Neural progenitor cell (in vitro differentiated cells): Measurements from ENCODE around the gene RIC3. TPM values are rescaled to one million over a fixed set of nuclear protein-coding genes. Genes with fewer than 3 reads are reported as not detected.
A peak's percentile ranks its signal among the peaks of the same experiment; 100 is the strongest.

Experiments used
- DNase-seq: peaks from one replicate; pipeline ENCODE4 v3.0.0-alpha.2; 2016; ENCODE audit warnings: low spot score
- H2AFZ ChIP-seq: fragments of 200-600 bp; sonication (generic); replicated peaks from 2 replicates; pipeline ENCODE4 v1.6.1; 2016; ENCODE audit warnings: antibody characterized with exemption
- H3F3A ChIP-seq: fragments of 200-600 bp; sonication (generic); 2 replicates; pipeline ENCODE4 v1.6.1; 2016; ENCODE audit warnings: antibody characterized with exemption, low read depth
- H3K27ac ChIP-seq: fragments of 200-600 bp; sonication (generic); 2 replicates; pipeline ENCODE4 v1.5.1; 2016; ENCODE audit warnings: mild to moderate bottlenecking
- H3K27me3 ChIP-seq: fragments of 200-600 bp; sonication (generic); 2 replicates; pipeline ENCODE4 v1.6.1; 2016; ENCODE audit warnings: mild to moderate bottlenecking, moderate library complexity
- H3K36me3 ChIP-seq: fragments of 200-600 bp; sonication (generic); 2 replicates; pipeline ENCODE4 v1.5.1; 2016
- H3K4me1 ChIP-seq: fragments of 200-600 bp; sonication (generic); 2 replicates; pipeline ENCODE4 v1.6.1; 2016; ENCODE audit warnings: mixed run types
- H3K4me2 ChIP-seq: fragments of 200-600 bp; sonication (generic); 2 replicates; pipeline ENCODE4 v1.6.1; 2016
- H3K4me3 ChIP-seq: fragments of 200-600 bp; sonication (generic); 2 replicates; pipeline ENCODE4 v1.5.1; 2016
- H3K79me2 ChIP-seq: fragments of 200-600 bp; sonication (generic); 2 replicates; pipeline ENCODE4 v1.6.1; 2016; ENCODE audit warnings: low read depth
- H3K9ac ChIP-seq: fragments of 200-600 bp; sonication (generic); 2 replicates; pipeline ENCODE4 v1.6.1; 2016
- H3K9me3 ChIP-seq: fragments of 200-600 bp; sonication (generic); 2 replicates; pipeline ENCODE4 v1.5.1; 2016; ENCODE audit warnings: low read depth
- H4K20me1 ChIP-seq: fragments of 200-600 bp; sonication (generic); 2 replicates; pipeline ENCODE4 v1.6.1; 2016; ENCODE audit warnings: low read depth
- H3K27ac Mint-ChIP-seq: 3 replicates; pipeline ENCODE4 v1.8.0; 2021; ENCODE audit warnings: mixed read lengths
- H3K27me3 Mint-ChIP-seq: 2 replicates; pipeline ENCODE4 v1.8.0; 2022; ENCODE audit warnings: low read depth, mild to moderate bottlenecking, inconsistent platforms, moderate library complexity, mixed read lengths; ENCODE audit not compliant: insufficient read depth
- H3K36me3 Mint-ChIP-seq: 3 replicates; pipeline ENCODE4 v1.8.0; 2021; ENCODE audit warnings: mixed read lengths
- H3K4me1 Mint-ChIP-seq: 3 replicates; pipeline ENCODE4 v1.8.0; 2021; ENCODE audit warnings: mixed read lengths
- H3K4me3 Mint-ChIP-seq: 3 replicates; pipeline ENCODE4 v1.8.0; 2021; ENCODE audit warnings: mild to moderate bottlenecking, moderate library complexity, mixed read lengths
- H3K9me3 Mint-ChIP-seq: 3 replicates; pipeline ENCODE4 v1.8.0; 2020; ENCODE audit warnings: mixed read lengths
- EZH2 ChIP-seq: fragments of 200-600 bp; sonication (generic); IDR thresholded peaks from 2 replicates; pipeline ENCODE4 v1.6.1; 2017; ENCODE audit warnings: antibody characterized with exemption, mild to moderate bottlenecking, moderate library complexity
- EZH2phosphoT487 ChIP-seq: fragments of 200-600 bp; sonication (generic); IDR thresholded peaks from 2 replicates; pipeline ENCODE4 v1.6.1; 2017; ENCODE audit warnings: antibody characterized with exemption
- total RNA-seq: library from RNA; depleted of rRNA; stranded (reverse); fragments of >200 nt; gene quantifications from 2 replicates; pipeline ENCODE4 v1.2.3, GENCODE V29; 2015; ENCODE audit warnings: low replicate concordance
- TF ChIP-seq, protein P1 (sequence below): fragments of 200-600 bp; sonication (generic); IDR thresholded peaks from 2 replicates; pipeline ENCODE4 v1.5.1; 2017; ENCODE audit warnings: antibody characterized with exemption, mild to moderate bottlenecking

The RIC3 gene
- total RNA-seq, 1 donor from 2014 or later: 33.7 TPM

DNA sequence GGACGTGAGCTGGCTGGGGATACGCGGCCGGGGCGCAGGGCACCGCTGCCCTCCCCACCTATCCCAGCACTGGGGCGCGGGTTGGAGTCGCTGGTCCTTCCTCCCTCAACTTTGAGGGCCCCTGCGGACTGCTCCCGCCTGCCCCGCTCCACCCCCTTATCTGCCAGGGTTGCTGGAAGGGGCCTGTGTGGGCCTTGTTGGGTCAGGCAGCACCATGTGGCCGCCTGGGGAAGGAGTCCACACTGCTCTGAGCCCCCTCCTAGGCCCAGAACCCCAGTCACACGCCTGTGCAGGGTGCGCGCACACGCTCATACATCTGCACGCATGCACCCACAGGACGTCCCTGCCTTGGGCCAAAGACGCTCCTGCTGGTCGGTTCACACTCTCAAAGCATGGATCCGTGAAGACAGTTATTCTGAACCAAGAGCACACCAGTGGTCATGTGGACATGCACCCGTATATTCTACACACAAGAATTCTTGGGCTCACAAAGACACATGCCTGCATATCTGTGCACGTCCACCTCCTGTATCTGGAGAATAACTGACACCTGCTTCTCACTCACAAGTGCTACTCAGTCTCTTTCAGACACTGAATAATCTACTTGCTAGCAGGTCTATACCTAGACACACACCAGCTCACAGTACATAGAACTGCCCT, 87.1 kb downstream of the RIC3 start:
- Mint-ChIP-seq H3K27me3 (peaks cover 20% of the 10 kb centered on the region), H3K36me3 (peaks cover 1% of the 10 kb centered on the region), H3K4me1 (peaks cover 56% of the 10 kb centered on the region), H3K27ac (peak overlapping the region; percentile 51), H3K4me3 (peak overlapping the region; percentile 89), H3K9me3 (no peaks in the 10 kb centered on the region)
- TF ChIP-seq, protein P1, sequence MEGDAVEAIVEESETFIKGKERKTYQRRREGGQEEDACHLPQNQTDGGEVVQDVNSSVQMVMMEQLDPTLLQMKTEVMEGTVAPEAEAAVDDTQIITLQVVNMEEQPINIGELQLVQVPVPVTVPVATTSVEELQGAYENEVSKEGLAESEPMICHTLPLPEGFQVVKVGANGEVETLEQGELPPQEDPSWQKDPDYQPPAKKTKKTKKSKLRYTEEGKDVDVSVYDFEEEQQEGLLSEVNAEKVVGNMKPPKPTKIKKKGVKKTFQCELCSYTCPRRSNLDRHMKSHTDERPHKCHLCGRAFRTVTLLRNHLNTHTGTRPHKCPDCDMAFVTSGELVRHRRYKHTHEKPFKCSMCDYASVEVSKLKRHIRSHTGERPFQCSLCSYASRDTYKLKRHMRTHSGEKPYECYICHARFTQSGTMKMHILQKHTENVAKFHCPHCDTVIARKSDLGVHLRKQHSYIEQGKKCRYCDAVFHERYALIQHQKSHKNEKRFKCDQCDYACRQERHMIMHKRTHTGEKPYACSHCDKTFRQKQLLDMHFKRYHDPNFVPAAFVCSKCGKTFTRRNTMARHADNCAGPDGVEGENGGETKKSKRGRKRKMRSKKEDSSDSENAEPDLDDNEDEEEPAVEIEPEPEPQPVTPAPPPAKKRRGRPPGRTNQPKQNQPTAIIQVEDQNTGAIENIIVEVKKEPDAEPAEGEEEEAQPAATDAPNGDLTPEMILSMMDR: no peak
- TF ChIP-seq EZH2phosphoT487: no peak
- TF ChIP-seq EZH2: no peak
- Histone ChIP-seq H2AFZ (peak overlapping the region; percentile 73), H3K4me3 (peak overlapping the region; percentile 66), H3K27me3 (peaks cover 21% of the 10 kb centered on the region), H3K4me2 (peak overlapping the region; percentile 94), H4K20me1 (peaks cover 41% of the 10 kb centered on the region), H3K79me2 (peaks cover 39% of the 10 kb centered on the region), H3K9ac (no peak overlapping the region), H3K27ac (no peak overlapping the region), H3K9me3 (no peaks in the 10 kb centered on the region), H3K36me3 (no peaks in the 10 kb centered on the region), H3F3A (peaks cover 18% of the 10 kb centered on the region), H3K4me1 (peaks cover 41% of the 10 kb centered on the region)
- DNase-seq: peak; percentile 37

DNA sequence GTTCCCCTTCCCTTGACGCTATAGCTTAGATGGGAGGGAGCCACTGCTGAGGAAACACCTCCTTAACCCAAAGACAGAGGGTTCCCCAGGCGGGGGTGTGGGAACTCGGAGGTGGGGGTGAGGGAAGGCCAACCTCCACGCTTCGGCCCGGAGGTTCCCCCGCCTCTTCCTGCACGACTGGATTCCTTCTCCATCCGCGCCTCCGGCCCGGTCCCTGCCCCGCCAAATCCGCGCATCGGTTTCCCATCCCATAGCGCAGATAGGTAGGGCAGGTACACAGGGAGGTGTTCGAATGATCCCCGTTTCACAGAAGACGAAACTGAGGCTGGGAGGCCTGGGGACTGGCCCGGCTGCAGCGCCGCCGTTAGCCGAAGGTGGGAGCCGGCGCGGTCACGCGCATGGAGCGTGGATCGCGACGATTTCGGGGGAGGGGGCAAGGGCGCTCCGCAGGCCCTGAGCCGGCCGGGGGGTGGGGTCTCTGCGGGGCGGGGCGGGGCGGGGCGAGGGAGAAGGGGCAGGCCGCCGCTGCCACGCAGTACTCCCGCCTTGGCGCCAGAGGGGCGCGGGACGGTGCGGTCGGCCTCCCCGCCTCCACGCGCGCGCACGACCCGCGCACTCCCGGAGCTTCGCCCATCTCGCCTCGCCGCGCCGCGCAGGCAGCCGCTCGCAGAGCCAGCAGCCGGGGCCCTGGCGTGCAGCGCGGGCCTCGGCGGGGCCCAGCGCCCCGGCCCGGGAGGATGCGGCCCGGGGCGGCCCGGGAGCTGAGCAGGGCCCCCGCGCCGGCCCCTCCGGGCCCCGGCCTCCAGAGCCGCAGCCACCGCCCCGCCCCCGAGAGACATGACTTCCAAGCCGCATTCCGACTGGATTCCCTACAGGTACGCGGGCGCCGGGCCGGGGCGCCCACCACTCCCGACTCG, 87.9 kb downstream of the RIC3 start, which contains the start of gene TUB:
Gene TUB, plus strand, starts transcription at position 538 of the 917 bp plus-strand sequence. Its CDS starts 300 bp downstream, at position 838.
- H3K27ac ChIP-seq: no peak within 1 kb of the TSS
- H3K4me3 Mint-ChIP-seq: peak within 1 kb of the TSS; percentile 89

GRCh38 chr11:8080069-8080670, 88.7 kb downstream of the RIC3 start:
- H3K4me1 Mint-ChIP-seq: peaks cover 47% of the 10 kb centered on the region
- DNase-seq: no peak
- H3K27me3 ChIP-seq: peaks cover 21% of the 10 kb centered on the region
- peaks cover 27% of the 10 kb centered on the region for H4K20me1 ChIP-seq
- peaks cover 1% of the 10 kb centered on the region for H3K36me3 Mint-ChIP-seq
- H3K27ac Mint-ChIP-seq: peak overlapping the region; percentile 69
- H3K27me3 Mint-ChIP-seq: peaks cover 24% of the 10 kb centered on the region
- no peak overlapping the region for H3K9ac ChIP-seq
- peak overlapping the region; percentile 89 for H2AFZ ChIP-seq
- no peaks in the 10 kb centered on the region for H3K9me3 ChIP-seq
- TF ChIP-seq, protein P1: no peak
- H3K4me1 ChIP-seq: peaks cover 37% of the 10 kb centered on the region
- peaks cover 18% of the 10 kb centered on the region for H3F3A ChIP-seq
- no peak overlapping the region for H3K27ac ChIP-seq
- peak overlapping the region; percentile 66 for H3K4me3 ChIP-seq
- peak overlapping the region; percentile 87 for H3K4me3 Mint-ChIP-seq
- peak overlapping the region; percentile 94 for H3K4me2 ChIP-seq
- no peaks in the 10 kb centered on the region for H3K9me3 Mint-ChIP-seq
- H3K36me3 ChIP-seq: no peaks in the 10 kb centered on the region
- H3K79me2 ChIP-seq: peaks cover 25% of the 10 kb centered on the region

More for the DNA sequence above, 87.9 kb downstream of the RIC3 start, which contains the start of gene TUB:
- H3K4me1 Mint-ChIP-seq: peaks cover 52% of the 10 kb centered on the region
- TF ChIP-seq, protein P1: no peak
- Histone ChIP-seq H3F3A (peaks cover 18% of the 10 kb centered on the region), H4K20me1 (peaks cover 35% of the 10 kb centered on the region), H3K4me3 (peak within 1 kb of the TSS; percentile 66), H3K79me2 (peaks cover 32% of the 10 kb centered on the region), H3K27me3 (peaks cover 21% of the 10 kb centered on the region), H3K4me1 (peaks cover 40% of the 10 kb centered on the region), H3K9ac (no peak within 1 kb of the TSS), H3K4me2 (peak within 1 kb of the TSS; percentile 94), H3K9me3 (no peaks in the 10 kb centered on the region), H3K36me3 (no peaks in the 10 kb centered on the region), H2AFZ (peak within 1 kb of the TSS; percentile 89)
- peak; percentile 78 for DNase-seq
- H3K9me3 Mint-ChIP-seq: no peaks in the 10 kb centered on the region
- peak within 1 kb of the TSS; percentile 69 for H3K27ac Mint-ChIP-seq
- peaks cover 22% of the 10 kb centered on the region for H3K27me3 Mint-ChIP-seq
- H3K36me3 Mint-ChIP-seq: peaks cover 1% of the 10 kb centered on the region
